Measurements from ENCODE around the gene AKAP10.

Gene AKAP10

DNA sequence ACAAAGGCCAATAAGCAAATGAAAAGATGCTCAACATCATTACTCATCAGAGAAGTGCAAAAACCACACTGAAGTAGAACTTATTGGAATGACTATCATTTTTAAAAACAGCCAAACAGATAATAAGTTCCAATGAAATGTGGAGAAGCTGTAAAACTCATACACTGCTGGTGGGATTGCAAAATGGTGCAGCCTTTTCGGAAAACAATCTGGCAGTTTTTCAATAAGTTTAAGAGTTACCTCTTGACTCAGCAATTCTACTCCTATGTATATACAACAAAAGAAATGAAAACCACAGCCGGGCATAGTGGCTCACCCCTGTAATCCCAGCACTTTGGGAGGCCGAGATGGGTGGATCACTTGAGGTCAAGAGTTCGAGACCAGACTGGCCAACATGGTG lies 49.3 kb downstream of the AKAP10 start:
- H3K36me3 ChIP-seq (ENCODE audit: control insufficient read depth in 1 of 2, insufficient read depth in 2 of 2, low read length in 2 of 2): peaks cover 18 to 48% of the 10 kb centered on the region in 2 donors

DNA sequence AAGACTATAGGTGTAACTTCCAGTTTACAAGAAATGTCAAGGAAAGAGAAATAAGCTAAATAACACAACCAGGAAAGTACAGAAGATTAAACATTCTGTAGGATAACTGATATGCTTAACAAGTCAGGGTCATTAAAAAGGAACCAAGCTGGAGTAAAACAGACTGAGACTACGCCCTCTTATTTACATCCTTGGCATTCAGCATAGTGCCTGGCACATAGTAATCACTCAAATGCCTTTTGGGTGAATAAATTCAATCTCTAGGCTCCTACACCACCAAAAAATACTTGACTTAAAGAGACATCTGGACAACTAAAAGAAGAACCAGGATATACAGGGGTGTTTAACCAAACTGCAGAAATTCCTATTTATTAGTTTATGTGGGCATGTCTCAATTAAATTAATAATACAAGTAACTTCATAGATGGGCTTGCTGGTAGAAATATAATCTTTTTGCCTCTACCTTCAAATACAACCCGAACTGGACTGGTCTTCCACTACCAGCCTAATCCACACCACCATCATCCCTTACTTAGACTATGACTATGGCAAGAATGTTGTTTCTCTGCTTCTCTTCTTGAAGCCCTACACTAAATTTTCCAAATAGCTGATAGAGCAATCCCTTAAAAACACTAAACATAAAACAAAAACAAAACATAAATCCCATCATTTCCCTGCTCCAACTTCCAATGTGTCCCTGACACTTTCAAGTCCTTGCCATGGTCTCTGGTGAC lies 62.2 kb downstream of the AKAP10 start:
- Histone ChIP-seq H3K36me3 (ENCODE audit: control insufficient read depth in 1 of 2, insufficient read depth in 2 of 2, low read length in 2 of 2) (peaks cover 13 to 60% of the 10 kb centered on the region in 2 donors), H3K4me1 (ENCODE audit: control insufficient read depth in 1 of 2, insufficient read depth in 2 of 2, low read length in 2 of 2) (no peaks in the 10 kb centered on the region), H3K27me3 (ENCODE audit: control insufficient read depth in 1 of 2, insufficient read depth in 2 of 2, low read length in 2 of 2) (no peaks in the 10 kb centered on the region), H3K27ac (ENCODE audit: low read depth, low read length) (no peak overlapping the region), H3K9me3 (ENCODE audit: control insufficient read depth in 1 of 2, low read length in 2 of 2) (no peaks in the 10 kb centered on the region), H3K4me3 (ENCODE audit: low read depth in 1 of 2, low read length in 2 of 2) (no peak overlapping the region), H3K9ac (ENCODE audit: low read depth in 1 of 2, low read length in 2 of 2) (no peak overlapping the region)

More for the DNA sequence above, 49.3 kb downstream of the AKAP10 start:
- Histone ChIP-seq H3K4me3 (ENCODE audit: low read depth in 1 of 2, low read length in 2 of 2) (no peak overlapping the region), H3K27me3 (ENCODE audit: control insufficient read depth in 1 of 2, insufficient read depth in 2 of 2, low read length in 2 of 2) (no peaks in the 10 kb centered on the region), H3K4me1 (ENCODE audit: control insufficient read depth in 1 of 2, insufficient read depth in 2 of 2, low read length in 2 of 2) (no peaks in the 10 kb centered on the region), H3K27ac (ENCODE audit: low read depth, low read length) (no peak overlapping the region), H3K9me3 (ENCODE audit: control insufficient read depth in 1 of 2, low read length in 2 of 2) (no peaks in the 10 kb centered on the region), H3K9ac (ENCODE audit: low read depth in 1 of 2, low read length in 2 of 2) (no peak overlapping the region)

DNA sequence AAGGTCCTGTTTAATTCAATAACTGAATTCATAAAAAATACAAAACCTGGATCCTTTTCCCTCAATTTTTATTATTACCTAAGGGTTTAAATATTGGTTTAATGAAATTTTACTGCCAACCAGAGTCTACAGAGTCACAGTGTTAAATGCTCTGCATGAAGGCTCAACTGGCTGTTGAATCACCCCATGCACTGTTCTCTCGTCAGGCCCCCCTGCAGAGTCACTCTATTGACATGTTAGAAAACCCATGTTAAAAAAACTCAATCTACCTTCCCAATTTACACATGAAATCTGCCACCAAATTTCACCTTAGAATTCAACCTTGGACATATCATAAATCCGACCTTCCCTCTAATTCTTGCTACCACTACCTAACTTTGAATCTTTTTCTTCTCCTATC lies 66.6 kb downstream of the AKAP10 start:
- no peak overlapping the region for H3K27ac ChIP-seq (ENCODE audit: low read depth, low read length)
- H3K36me3 ChIP-seq (ENCODE audit: control insufficient read depth in 1 of 2, insufficient read depth in 2 of 2, low read length in 2 of 2): peaks cover 22 to 73% of the 10 kb centered on the region in 2 donors
- no peak overlapping the region for H3K9ac ChIP-seq (ENCODE audit: low read depth in 1 of 2, low read length in 2 of 2)
- H3K4me3 ChIP-seq (ENCODE audit: low read depth in 1 of 2, low read length in 2 of 2): no peak overlapping the region
- H3K9me3 ChIP-seq (ENCODE audit: control insufficient read depth in 1 of 2, low read length in 2 of 2): no peaks in the 10 kb centered on the region
- no peaks in the 10 kb centered on the region for H3K4me1 ChIP-seq (ENCODE audit: control insufficient read depth in 1 of 2, insufficient read depth in 2 of 2, low read length in 2 of 2)
- no peaks in the 10 kb centered on the region for H3K27me3 ChIP-seq (ENCODE audit: control insufficient read depth in 1 of 2, insufficient read depth in 2 of 2, low read length in 2 of 2)

DNA sequence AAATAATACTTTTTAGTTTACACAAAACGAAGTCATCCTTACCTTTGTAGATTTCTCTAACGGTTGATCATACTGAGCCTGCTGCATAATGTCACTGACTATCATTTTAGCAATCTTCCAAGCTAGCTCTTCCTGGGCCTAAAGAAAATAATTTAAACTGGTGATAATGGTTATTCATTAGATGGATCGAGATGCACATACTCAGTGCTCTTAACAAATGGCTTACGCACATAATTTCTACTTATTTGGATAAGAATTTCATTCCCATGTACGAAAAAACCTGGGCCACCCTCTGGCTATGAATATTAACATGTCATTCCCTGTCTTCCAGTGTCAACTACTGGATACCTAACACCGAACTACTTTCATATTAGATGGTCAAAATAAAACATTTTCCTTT lies 68.5 kb downstream of the AKAP10 start:
- Histone ChIP-seq H3K4me3 (ENCODE audit: low read depth in 1 of 2, low read length in 2 of 2) (no peak overlapping the region), H3K36me3 (ENCODE audit: control insufficient read depth in 1 of 2, insufficient read depth in 2 of 2, low read length in 2 of 2) (peaks cover 29 to 69% of the 10 kb centered on the region in 2 donors), H3K9ac (ENCODE audit: low read depth in 1 of 2, low read length in 2 of 2) (no peak overlapping the region), H3K27me3 (ENCODE audit: control insufficient read depth in 1 of 2, insufficient read depth in 2 of 2, low read length in 2 of 2) (no peaks in the 10 kb centered on the region), H3K4me1 (ENCODE audit: control insufficient read depth in 1 of 2, insufficient read depth in 2 of 2, low read length in 2 of 2) (no peaks in the 10 kb centered on the region), H3K27ac (ENCODE audit: low read depth, low read length) (no peak overlapping the region), H3K9me3 (ENCODE audit: control insufficient read depth in 1 of 2, low read length in 2 of 2) (no peaks in the 10 kb centered on the region)

DNA sequence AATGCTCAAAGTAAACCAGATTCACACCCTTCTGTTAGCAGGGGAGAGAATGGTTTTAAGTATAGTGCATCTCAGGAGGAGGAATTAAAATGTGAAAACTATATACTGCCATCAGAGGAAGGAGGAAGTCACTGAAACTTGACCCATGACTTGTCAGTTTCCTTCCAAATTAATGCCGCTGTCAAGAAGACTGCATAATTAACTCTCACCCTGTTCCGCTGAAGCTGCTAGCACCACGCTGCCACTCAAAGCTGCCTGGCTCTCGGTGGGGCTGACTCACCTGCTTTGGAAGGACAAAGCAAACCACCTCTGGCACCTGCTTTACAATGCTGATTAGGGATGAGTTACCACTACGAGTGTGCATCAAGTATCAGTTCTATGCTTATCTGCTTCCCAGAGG lies 72.1 kb downstream of the AKAP10 start:
- Histone ChIP-seq H3K36me3 (ENCODE audit: control insufficient read depth in 1 of 2, insufficient read depth in 2 of 2, low read length in 2 of 2) (peaks cover 36 to 61% of the 10 kb centered on the region in 2 donors), H3K27ac (ENCODE audit: low read depth, low read length) (no peak overlapping the region)

DNA sequence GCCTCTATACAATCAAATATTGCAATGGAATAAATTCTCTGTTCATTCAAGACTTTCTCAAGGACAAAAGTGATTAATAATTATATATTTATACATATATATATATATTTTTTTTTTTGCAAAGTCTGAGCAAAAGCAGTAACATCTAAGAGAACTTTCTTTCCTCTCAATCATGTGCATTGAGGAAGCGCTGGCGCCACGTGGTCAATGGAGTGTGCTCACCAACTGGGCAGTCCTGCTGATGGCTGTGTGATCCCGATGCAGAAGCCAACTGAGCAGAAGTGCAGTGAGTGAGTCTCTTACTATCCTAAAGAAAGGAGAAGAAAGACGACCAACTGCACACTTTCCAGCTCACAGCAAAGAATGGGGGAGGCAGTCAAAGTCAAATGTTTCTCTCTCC lies 72.7 kb downstream of the AKAP10 start:
- no peaks in the 10 kb centered on the region for H3K27me3 ChIP-seq (ENCODE audit: control insufficient read depth in 1 of 2, insufficient read depth in 2 of 2, low read length in 2 of 2)
- H3K36me3 ChIP-seq (ENCODE audit: control insufficient read depth in 1 of 2, insufficient read depth in 2 of 2, low read length in 2 of 2): peaks cover 38 to 60% of the 10 kb centered on the region in 2 donors
- no peaks in the 10 kb centered on the region for H3K9me3 ChIP-seq (ENCODE audit: control insufficient read depth in 1 of 2, low read length in 2 of 2)
- no peaks in the 10 kb centered on the region for H3K4me1 ChIP-seq (ENCODE audit: control insufficient read depth in 1 of 2, insufficient read depth in 2 of 2, low read length in 2 of 2)
- H3K27ac ChIP-seq (ENCODE audit: low read depth, low read length): no peak overlapping the region
- no peak overlapping the region for H3K4me3 ChIP-seq (ENCODE audit: low read depth in 1 of 2, low read length in 2 of 2)
- H3K9ac ChIP-seq (ENCODE audit: low read depth in 1 of 2, low read length in 2 of 2): no peak overlapping the region

More for the DNA sequence above, 72.1 kb downstream of the AKAP10 start:
- Histone ChIP-seq H3K9me3 (ENCODE audit: control insufficient read depth in 1 of 2, low read length in 2 of 2) (no peaks in the 10 kb centered on the region), H3K27me3 (ENCODE audit: control insufficient read depth in 1 of 2, insufficient read depth in 2 of 2, low read length in 2 of 2) (no peaks in the 10 kb centered on the region), H3K4me1 (ENCODE audit: control insufficient read depth in 1 of 2, insufficient read depth in 2 of 2, low read length in 2 of 2) (no peaks in the 10 kb centered on the region), H3K4me3 (ENCODE audit: low read depth in 1 of 2, low read length in 2 of 2) (no peak overlapping the region), H3K9ac (ENCODE audit: low read depth in 1 of 2, low read length in 2 of 2) (no peak overlapping the region)

DNA sequence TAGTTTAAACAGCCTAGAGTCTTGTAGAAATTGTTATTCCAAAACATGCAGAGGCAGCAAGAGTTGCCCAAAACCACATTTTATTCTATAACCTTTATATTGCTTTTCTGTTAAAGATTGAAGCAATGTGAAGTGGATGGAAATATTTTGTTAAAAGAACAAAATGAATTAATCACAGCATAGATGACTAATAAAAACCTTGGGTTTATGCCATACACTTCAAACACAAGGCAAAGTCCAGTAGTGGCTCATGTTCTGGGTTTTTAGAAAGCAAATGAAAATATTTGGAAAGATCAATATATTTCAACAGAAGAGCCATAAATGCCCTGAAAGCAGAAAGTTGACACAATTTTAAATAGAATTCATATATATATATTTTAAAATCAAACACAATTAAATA lies 73.2 kb downstream of the AKAP10 start:
- H3K27ac ChIP-seq (ENCODE audit: low read depth, low read length): no peak overlapping the region
- no peaks in the 10 kb centered on the region for H3K27me3 ChIP-seq (ENCODE audit: control insufficient read depth in 1 of 2, insufficient read depth in 2 of 2, low read length in 2 of 2)
- H3K9me3 ChIP-seq (ENCODE audit: control insufficient read depth in 1 of 2, low read length in 2 of 2): no peaks in the 10 kb centered on the region
- no peak overlapping the region for H3K9ac ChIP-seq (ENCODE audit: low read depth in 1 of 2, low read length in 2 of 2)
- H3K4me3 ChIP-seq (ENCODE audit: low read depth in 1 of 2, low read length in 2 of 2): no peak overlapping the region
- peaks cover 38 to 55% of the 10 kb centered on the region in 2 donors for H3K36me3 ChIP-seq (ENCODE audit: control insufficient read depth in 1 of 2, insufficient read depth in 2 of 2, low read length in 2 of 2)
- no peaks in the 10 kb centered on the region for H3K4me1 ChIP-seq (ENCODE audit: control insufficient read depth in 1 of 2, insufficient read depth in 2 of 2, low read length in 2 of 2)

DNA sequence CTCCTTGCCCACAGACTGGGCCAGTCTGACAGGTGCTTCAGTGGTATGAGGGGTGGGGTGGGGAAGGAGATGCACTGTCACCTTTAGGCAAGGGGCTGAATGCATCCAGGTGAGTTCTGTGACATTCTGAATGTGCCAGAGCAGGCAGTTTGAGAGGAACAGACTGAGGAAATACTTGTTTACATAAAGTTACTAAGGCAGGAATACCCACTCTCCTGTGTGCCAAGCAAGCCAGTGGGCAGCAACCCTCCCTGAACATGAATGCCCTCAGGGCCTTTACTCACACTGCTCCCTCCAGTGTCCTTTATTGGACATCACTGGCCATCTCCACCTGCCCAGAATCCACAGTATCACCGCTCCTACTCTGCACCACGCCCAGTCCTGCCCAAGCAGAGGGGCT lies 76.8 kb downstream of the AKAP10 start:
- Histone ChIP-seq H3K9me3 (ENCODE audit: control insufficient read depth in 1 of 2, low read length in 2 of 2) (no peaks in the 10 kb centered on the region), H3K27ac (ENCODE audit: low read depth, low read length) (no peak overlapping the region), H3K9ac (ENCODE audit: low read depth in 1 of 2, low read length in 2 of 2) (no peak overlapping the region), H3K4me1 (ENCODE audit: control insufficient read depth in 1 of 2, insufficient read depth in 2 of 2, low read length in 2 of 2) (peaks cover 6 to 10% of the 10 kb centered on the region in 2 donors), H3K27me3 (ENCODE audit: control insufficient read depth in 1 of 2, insufficient read depth in 2 of 2, low read length in 2 of 2) (no peaks in the 10 kb centered on the region), H3K4me3 (ENCODE audit: low read depth in 1 of 2, low read length in 2 of 2) (no peak overlapping the region), H3K36me3 (ENCODE audit: control insufficient read depth in 1 of 2, insufficient read depth in 2 of 2, low read length in 2 of 2) (peaks cover 23% of the 10 kb centered on the region in 2 donors)

DNA sequence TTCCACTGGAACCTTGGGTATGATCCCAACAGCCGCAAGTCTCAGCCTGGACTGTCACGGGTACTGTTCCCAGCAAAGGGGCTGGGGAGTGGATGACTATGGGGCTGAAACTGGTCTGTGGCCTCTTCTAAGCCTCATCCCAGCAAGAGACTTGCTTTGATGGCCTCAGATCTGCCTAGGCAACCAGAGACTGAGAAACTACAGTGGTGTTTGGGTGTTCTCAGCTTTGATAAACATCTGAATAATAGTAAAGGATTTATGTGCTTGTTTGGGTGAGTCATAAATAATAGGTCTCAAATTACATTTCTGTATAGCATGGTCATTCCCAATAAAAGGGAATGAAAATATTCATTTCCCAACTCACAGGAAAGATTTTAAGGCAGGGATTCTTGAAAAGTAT lies 79.7 kb downstream of the AKAP10 start:
- H3K4me3 ChIP-seq (ENCODE audit: low read depth in 1 of 2, low read length in 2 of 2): no peak overlapping the region
- H3K27ac ChIP-seq (ENCODE audit: low read depth, low read length): no peak overlapping the region
- H3K36me3 ChIP-seq (ENCODE audit: control insufficient read depth in 1 of 2, insufficient read depth in 2 of 2, low read length in 2 of 2): peaks cover 6 to 10% of the 10 kb centered on the region in 2 donors

DNA sequence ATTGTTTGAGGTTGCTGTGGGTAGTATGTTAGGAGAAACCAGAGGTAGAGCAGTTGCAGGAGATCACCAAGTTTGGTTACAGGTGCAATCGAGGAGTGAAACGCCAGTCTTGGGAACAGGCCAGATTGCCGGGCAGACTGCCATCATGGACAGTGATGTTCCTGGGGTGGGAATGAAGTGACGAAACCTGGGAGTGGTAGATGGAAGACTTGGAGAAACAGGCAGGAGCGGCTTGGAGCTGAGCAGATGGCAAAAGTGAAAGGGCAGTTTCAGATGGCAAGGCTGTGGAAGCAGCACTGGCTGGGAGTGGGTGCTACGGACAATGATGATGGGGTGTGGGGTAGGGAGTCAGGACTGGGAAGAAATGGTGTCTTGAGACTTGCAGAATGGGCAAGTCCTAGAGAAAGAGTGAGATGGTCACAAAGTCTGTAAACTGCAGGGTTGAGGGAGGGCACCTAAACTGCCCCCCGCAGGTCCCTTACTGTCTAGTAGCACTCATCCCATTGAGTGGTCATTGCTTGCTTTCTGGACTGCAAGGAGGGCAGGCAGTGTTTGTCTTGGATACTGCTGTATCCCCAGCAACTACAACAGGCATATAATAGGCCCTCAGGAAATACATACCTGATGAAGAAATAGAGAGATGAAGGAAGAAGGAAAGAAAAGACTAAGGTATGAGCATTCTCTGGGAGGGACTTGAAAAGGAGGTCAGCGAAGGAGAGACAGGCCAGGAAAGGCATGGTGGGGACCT lies 80.4 kb downstream of the AKAP10 start:
- Histone ChIP-seq H3K27me3 (ENCODE audit: control insufficient read depth in 1 of 2, insufficient read depth in 2 of 2, low read length in 2 of 2) (no peaks in the 10 kb centered on the region), H3K4me3 (ENCODE audit: low read depth in 1 of 2, low read length in 2 of 2) (no peak overlapping the region), H3K36me3 (ENCODE audit: control insufficient read depth in 1 of 2, insufficient read depth in 2 of 2, low read length in 2 of 2) (peaks cover 3 to 10% of the 10 kb centered on the region in 2 donors), H3K27ac (ENCODE audit: low read depth, low read length) (no peak overlapping the region), H3K9me3 (ENCODE audit: control insufficient read depth in 1 of 2, low read length in 2 of 2) (no peaks in the 10 kb centered on the region), H3K9ac (ENCODE audit: low read depth in 1 of 2, low read length in 2 of 2) (no peak overlapping the region), H3K4me1 (ENCODE audit: control insufficient read depth in 1 of 2, insufficient read depth in 2 of 2, low read length in 2 of 2) (peaks cover 6 to 10% of the 10 kb centered on the region in 2 donors)

More for the DNA sequence above, 79.7 kb downstream of the AKAP10 start:
- Histone ChIP-seq H3K4me1 (ENCODE audit: control insufficient read depth in 1 of 2, insufficient read depth in 2 of 2, low read length in 2 of 2) (peaks cover 6 to 10% of the 10 kb centered on the region in 2 donors), H3K9ac (ENCODE audit: low read depth in 1 of 2, low read length in 2 of 2) (no peak overlapping the region), H3K27me3 (ENCODE audit: control insufficient read depth in 1 of 2, insufficient read depth in 2 of 2, low read length in 2 of 2) (no peaks in the 10 kb centered on the region), H3K9me3 (ENCODE audit: control insufficient read depth in 1 of 2, low read length in 2 of 2) (no peaks in the 10 kb centered on the region)

Measured in duodenal mucosa (tissue), 2 donors.